SU-DHL-6 (cell line): ENCODE data around the gene ST6GALNAC6.

Experiments
- H2AFZ ChIP-seq: fragments of 200-600 bp; sonication (generic); 2 replicates; pipeline ENCODE4 v1.6.1; 2014; ENCODE audit warnings: low read depth, mild to moderate bottlenecking, moderate library complexity, mixed read lengths, antibody characterized with exemption, low read length; ENCODE audit not compliant: severe bottlenecking
- H3F3A ChIP-seq: fragments of 200-600 bp; shearing (Covaris generic); 2 replicates; pipeline ENCODE4 v1.6.0; 2016; ENCODE audit warnings: antibody characterized with exemption, mild to moderate bottlenecking; ENCODE audit not compliant: insufficient read depth
- H3K27ac ChIP-seq: fragments of 200-600 bp; sonication (generic); 2 replicates; pipeline ENCODE4 v1.5.1; 2016; ENCODE audit warnings: low read depth, mild to moderate bottlenecking, low read length, moderate library complexity, mixed read lengths
- H3K27me3 ChIP-seq: fragments of 200-600 bp; sonication (generic), shearing (Covaris generic); 2 replicates; pipeline ENCODE4 v1.6.0; 2014; ENCODE audit warnings: mild to moderate bottlenecking, low read length
- H3K36me3 ChIP-seq: fragments of 200-600 bp; sonication (generic); 2 replicates; pipeline ENCODE4 v1.6.1; 2014; ENCODE audit warnings: mild to moderate bottlenecking, low read length, mixed read lengths
- H3K4me2 ChIP-seq: fragments of 300-600, 200-600 bp; shearing (Covaris generic), sonication (generic); 2 replicates; pipeline ENCODE4 v1.6.0; 2014; ENCODE audit warnings: low read length, low read depth, mild to moderate bottlenecking; ENCODE audit not compliant: poor library complexity, severe bottlenecking
- H3K4me3 ChIP-seq: fragments of 200-600 bp; sonication (generic); 2 replicates; pipeline ENCODE4 v1.5.1; 2014; ENCODE audit warnings: antibody characterized with exemption, low read length, mild to moderate bottlenecking, mixed read lengths; ENCODE audit not compliant: insufficient read depth, poor library complexity, severe bottlenecking
- H3K79me2 ChIP-seq: fragments of 200-600 bp; sonication (generic); 2 replicates; pipeline ENCODE4 v1.6.1; 2014; ENCODE audit warnings: mild to moderate bottlenecking, low read length, moderate library complexity; ENCODE audit not compliant: insufficient read depth
- H3K9ac ChIP-seq: fragments of 200-600 bp; sonication (generic); 2 replicates; pipeline ENCODE4 v1.7.0; 2014; ENCODE audit warnings: mild to moderate bottlenecking, low read length
- H3K9me2 ChIP-seq: fragments of 200-600 bp; sonication (generic); replicated peaks from 2 replicates; pipeline ENCODE4 v1.6.1; 2014; ENCODE audit warnings: low read length; ENCODE audit not compliant: insufficient read depth
- H3K9me3 ChIP-seq: fragments of 200-600 bp; sonication (generic); 2 replicates; pipeline ENCODE4 v1.6.1; 2014; ENCODE audit warnings: low read length, mixed read lengths; ENCODE audit not compliant: insufficient read depth
- H4K20me1 ChIP-seq: fragments of 200-600 bp; sonication (generic); 2 replicates; pipeline ENCODE4 v1.6.1; 2014; ENCODE audit warnings: low read depth, mild to moderate bottlenecking, antibody characterized with exemption, low read length, moderate library complexity, mixed read lengths
- CTCF ChIP-seq: fragments of 200-600 bp; sonication (generic); IDR thresholded peaks from one replicate; pipeline ENCODE4 v1.5.1; 2017; ENCODE audit warnings: antibody characterized with exemption, mild to moderate bottlenecking, low read length, moderate library complexity; ENCODE audit not compliant: insufficient read depth, poor library complexity, severe bottlenecking
- EZH2phosphoT487 ChIP-seq: fragments of 200-600 bp; sonication (generic), shearing (Covaris generic); conservative IDR thresholded peaks from 2 replicates; pipeline ENCODE4 v1.6.1; 2018; ENCODE audit warnings: mild to moderate bottlenecking, antibody characterized with exemption, low read length, moderate library complexity, mixed read lengths

Gene ST6GALNAC6

GRCh38 chr9:127941062-127941960, 41.9 kb upstream of the ST6GALNAC6 start:
- TF ChIP-seq CTCF (no peak), EZH2phosphoT487 (no peak)

GRCh38 chr9:127940593-127940992, 41.2 kb upstream of the ST6GALNAC6 start:
- no peak for TF ChIP-seq CTCF
- TF ChIP-seq EZH2phosphoT487 = no peak
- Histone ChIP-seq H3K27ac (no peak overlapping the region), H3K79me2 (peaks cover 16% of the 10 kb centered on the region), H3K27me3 (no peaks in the 10 kb centered on the region), H3F3A (peaks cover 40% of the 10 kb centered on the region), H4K20me1 (no peaks in the 10 kb centered on the region), H3K9me3 (no peaks in the 10 kb centered on the region), H3K9me2 (no peaks in the 10 kb centered on the region), H3K4me2 (no peak overlapping the region), H3K9ac (no peak overlapping the region), H3K36me3 (peaks cover 15% of the 10 kb centered on the region), H2AFZ (no peak overlapping the region), H3K4me3 (no peak overlapping the region)

More at GRCh38 chr9:127941062-127941960, 41.9 kb upstream of the ST6GALNAC6 start:
- Histone ChIP-seq H3K79me2 (peaks cover 11% of the 10 kb centered on the region), H3K27me3 (no peaks in the 10 kb centered on the region), H2AFZ (no peak overlapping the region), H3K27ac (no peak overlapping the region), H4K20me1 (no peaks in the 10 kb centered on the region), H3K9me2 (no peaks in the 10 kb centered on the region), H3F3A (peaks cover 40% of the 10 kb centered on the region), H3K36me3 (peaks cover 15% of the 10 kb centered on the region), H3K4me2 (no peak overlapping the region), H3K9me3 (no peaks in the 10 kb centered on the region), H3K9ac (no peak overlapping the region), H3K4me3 (no peak overlapping the region)

- H3K4me3 ChIP-seq = peak overlapping the region; percentile 76
- no peaks in the 10 kb centered on the region for H4K20me1 ChIP-seq
- H3K9me3 ChIP-seq = no peaks in the 10 kb centered on the region
- peak overlapping the region; percentile 45 for H2AFZ ChIP-seq
- TF ChIP-seq EZH2phosphoT487 = no peak
- no peak for TF ChIP-seq CTCF
- H3K79me2 ChIP-seq = peaks cover 19% of the 10 kb centered on the region
- H3F3A ChIP-seq = peaks cover 34% of the 10 kb centered on the region
- H3K4me2 ChIP-seq = peak overlapping the region; percentile 97
- H3K36me3 ChIP-seq = peaks cover 12% of the 10 kb centered on the region
- no peaks in the 10 kb centered on the region for H3K9me2 ChIP-seq
- peak overlapping the region; percentile 62 for H3K27ac ChIP-seq
- no peaks in the 10 kb centered on the region for H3K27me3 ChIP-seq
- peak overlapping the region; percentile 79 for H3K9ac ChIP-seq
These were observed 38.9 kb upstream of the ST6GALNAC6 start for GRCh38 chr9:127938298-127938690.
